ENCODE data around the gene MPP7.

Gene MPP7

GRCh38 chr10:28273343-28273742, 29.5 kb downstream of the MPP7 start:
- DNase-seq (ENCODE audit: low read depth in 3 of 3, low spot score in 1 of 3), result no peak

DNA sequence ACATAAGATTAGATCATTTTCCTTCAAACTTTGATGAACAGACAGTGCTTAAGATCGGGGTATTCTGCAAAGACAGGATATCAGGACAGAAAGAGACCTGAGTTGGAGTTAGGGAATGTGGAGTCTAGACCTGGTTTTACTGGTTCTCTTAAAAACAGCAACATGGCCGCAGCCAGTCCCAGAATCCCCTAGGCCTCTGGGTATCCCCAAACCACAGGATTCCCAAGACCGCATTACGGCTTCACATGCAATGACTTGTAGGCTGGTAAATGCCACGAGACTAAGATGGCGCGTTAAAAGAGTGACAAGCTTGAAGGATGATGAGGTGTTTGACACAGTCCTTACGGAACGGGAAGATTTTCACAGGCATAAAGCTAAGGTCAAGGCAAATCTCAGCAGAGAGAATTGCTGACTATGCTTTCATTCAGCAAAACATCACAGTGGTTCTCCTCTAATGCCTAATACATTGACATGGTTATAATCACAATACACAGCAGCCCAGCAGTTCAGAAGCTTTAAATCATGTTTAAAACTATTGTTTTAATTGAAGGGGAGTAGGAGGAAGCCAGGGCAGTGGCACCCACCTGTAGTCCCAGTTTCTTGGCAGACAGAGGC, 32.9 kb downstream of the MPP7 start:
- DNase-seq (ENCODE audit: low read depth in 3 of 3, low spot score in 1 of 3), result no peak

DNA sequence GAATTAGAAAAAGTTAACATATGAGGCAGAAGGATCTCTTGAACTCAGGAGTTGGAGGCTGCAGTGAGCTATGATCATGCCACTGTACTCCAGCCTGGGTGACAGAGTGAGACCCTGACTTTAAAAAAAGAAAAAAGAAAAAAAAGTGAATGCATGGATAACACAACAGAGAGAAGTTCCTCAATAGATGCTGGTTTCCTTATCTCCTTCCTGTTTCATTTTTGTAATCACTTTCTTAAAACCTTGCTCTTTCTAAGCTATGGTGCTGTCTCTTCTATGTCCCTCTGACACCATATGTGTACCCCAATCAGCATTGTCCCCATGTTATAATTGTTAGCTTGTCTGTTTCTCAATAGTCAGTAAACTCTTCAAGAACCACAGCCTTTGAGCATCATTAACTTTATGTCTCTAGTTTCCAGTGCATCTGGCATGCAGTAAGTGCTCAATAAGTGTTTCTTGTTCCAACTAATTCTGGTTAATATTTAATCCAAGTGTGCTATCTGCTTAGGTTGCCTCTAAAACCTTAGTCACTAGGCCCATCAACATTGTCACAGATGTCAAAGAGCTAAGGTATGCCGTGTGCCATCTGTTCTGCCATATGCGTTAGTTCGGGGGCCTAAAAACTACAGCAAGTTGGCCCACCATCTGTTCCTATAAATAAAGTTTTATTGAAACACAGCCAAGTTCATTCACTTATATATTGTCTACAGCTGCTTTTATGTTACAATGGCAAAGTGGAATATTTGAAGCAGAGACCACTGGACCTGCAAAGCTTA, 36.2 kb downstream of the MPP7 start:
- no peak for DNase-seq (ENCODE audit: low read depth in 3 of 3, low spot score in 1 of 3)

DNA sequence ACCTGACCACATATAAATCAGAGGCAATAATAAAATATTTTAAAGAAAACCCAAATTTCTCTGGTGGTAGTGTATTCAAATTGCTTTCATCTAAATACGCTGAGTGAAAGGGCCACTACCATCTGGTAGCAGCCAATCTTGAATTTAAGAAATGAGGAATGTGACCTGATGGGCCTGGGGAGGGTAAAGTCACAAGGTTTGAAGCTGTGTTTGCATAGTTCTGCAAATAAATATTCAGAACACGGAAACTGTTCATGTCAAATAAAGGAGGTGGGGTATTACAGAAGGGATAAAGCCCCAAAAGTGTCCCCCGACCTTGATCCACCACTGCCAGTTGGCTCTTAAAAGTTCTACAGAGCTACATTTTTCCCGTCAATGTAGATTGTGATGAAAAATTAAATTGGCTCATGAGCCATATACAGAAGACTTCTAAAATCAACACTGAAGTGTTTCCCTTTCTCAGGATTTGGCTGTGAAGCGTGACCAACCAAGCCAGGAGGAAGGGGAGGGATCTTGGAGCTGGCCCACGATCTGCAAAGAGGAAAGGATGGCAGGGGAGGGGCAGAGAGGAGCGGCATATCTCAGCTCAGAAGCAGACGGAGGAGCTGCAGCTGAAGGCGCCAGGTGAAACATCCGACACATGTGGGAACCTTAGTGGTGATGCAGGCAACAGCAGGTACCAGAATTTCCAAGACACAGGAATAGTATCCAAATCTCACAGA, 39.6 kb downstream of the MPP7 start:
- DNase-seq (ENCODE audit: low read depth in 3 of 3, low spot score in 1 of 3), result no peak

DNA sequence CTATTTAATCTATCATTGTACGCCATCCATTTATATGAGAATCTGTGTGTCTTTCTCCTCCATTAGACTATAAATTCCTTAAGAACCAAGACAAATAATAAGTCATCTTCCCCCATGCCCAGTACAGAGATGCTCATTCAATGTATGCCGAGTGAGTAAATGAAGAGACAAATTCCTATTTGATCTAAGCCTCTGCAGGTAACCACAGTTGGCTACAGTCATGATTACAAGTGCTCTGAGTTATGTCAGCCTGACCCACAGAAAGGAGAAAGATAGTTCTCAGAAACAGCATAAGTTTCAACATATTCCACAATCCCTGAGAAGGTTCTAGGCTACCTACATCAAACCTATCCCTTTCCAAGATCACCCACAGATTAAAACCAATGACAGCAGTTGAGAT, 46.1 kb downstream of the MPP7 start:
- DNase-seq (ENCODE audit: low read depth in 3 of 3, low spot score in 1 of 3), result no peak

DNA sequence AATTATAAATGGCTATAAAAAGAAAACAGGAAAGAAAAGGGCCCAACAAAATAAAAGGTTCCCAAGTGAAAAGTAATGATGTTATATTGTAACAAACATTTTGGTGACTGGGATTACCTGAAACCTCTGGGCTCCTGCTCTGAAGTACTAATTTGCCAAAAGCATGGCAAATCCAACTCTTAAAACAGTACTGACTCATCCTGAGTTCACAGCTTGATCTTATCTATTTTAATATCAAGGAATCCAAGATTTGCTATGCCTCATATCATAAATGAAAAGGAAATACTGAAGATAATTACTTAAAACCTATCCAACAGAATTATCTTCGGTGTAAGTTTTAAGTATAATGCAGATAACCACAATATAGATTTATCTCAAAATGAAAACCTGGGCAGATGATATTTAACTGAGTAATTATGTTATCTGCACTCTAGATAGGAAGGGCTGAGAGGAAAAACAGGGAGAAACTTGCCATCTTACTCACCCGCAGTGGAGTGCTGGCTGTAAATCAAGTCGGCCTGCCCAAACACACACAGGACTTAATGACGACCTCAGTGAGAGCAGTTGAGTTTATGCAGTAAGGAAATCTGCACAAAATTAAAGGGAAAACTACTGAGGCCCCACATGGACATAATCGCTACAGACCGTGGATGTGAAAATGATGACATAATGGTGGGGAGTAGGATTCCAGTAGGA, 48.4 kb downstream of the MPP7 start:
- DNase-seq (ENCODE audit: low read depth in 3 of 3, low spot score in 1 of 3), result no peak

GRCh38 chr10:28253169-28253785, 49.6 kb downstream of the MPP7 start:
- DNase-seq (ENCODE audit: low read depth in 3 of 3, low spot score in 1 of 3), result no peak
